H9 (cell line): Measurements from ENCODE around the gene PDE3A. TPM values are rescaled to one million over a fixed set of nuclear protein-coding genes. Genes with fewer than 3 reads are reported as not detected.

Experiments used
- DNase-seq: peaks from one replicate; pipeline ENCODE4 v3.0.0-alpha.2; 2017
- H2AFZ ChIP-seq: one replicate; pipeline ENCODE4 v1.6.1; 2013; ENCODE audit warnings: mild to moderate bottlenecking, low read length, control low read depth, moderate library complexity
- H2AK5ac ChIP-seq: 2 replicates; pipeline ENCODE4 v1.6.1; 2013; ENCODE audit warnings: low read length, control low read depth, mixed read lengths; ENCODE audit not compliant: insufficient read length
- H2BK120ac ChIP-seq: one replicate; pipeline ENCODE4 v1.6.1; 2013; ENCODE audit warnings: low read depth, mild to moderate bottlenecking, low read length, control low read depth, inconsistent platforms; ENCODE audit not compliant: poor library complexity, severe bottlenecking
- H2BK12ac ChIP-seq: 2 replicates; pipeline ENCODE4 v1.6.1; 2013; ENCODE audit warnings: low read length, control low read depth, mixed read lengths, low read depth; ENCODE audit not compliant: insufficient read length
- H2BK15ac ChIP-seq: 2 replicates; pipeline ENCODE4 v1.6.1; 2013; ENCODE audit warnings: low read depth, low read length, control low read depth
- H2BK20ac ChIP-seq: one replicate; pipeline ENCODE4 v1.6.1; 2013; ENCODE audit warnings: low read depth, mild to moderate bottlenecking, low read length, control low read depth, inconsistent platforms; ENCODE audit not compliant: poor library complexity, severe bottlenecking
- H2BK5ac ChIP-seq: 2 replicates; pipeline ENCODE4 v1.6.1; 2013; ENCODE audit warnings: low read length, control low read depth, mixed read lengths; ENCODE audit not compliant: insufficient read length
- H3K14ac ChIP-seq: 2 replicates; pipeline ENCODE4 v1.6.1; 2013; ENCODE audit warnings: low read length, control low read depth; ENCODE audit not compliant: insufficient read depth
- H3K18ac ChIP-seq: 2 replicates; pipeline ENCODE4 v1.6.1; 2013; ENCODE audit warnings: low read depth, mild to moderate bottlenecking, mixed read lengths, low read length, control low read depth; ENCODE audit not compliant: insufficient read length
- H3K23ac ChIP-seq: 2 replicates; pipeline ENCODE4 v1.6.1; 2013; ENCODE audit warnings: low read length, control low read depth, mixed read lengths, low read depth; ENCODE audit not compliant: insufficient read length
- H3K23me2 ChIP-seq: 2 replicates; pipeline ENCODE4 v1.6.1; 2013; ENCODE audit warnings: low read depth, mild to moderate bottlenecking, mixed read lengths, low read length, control low read depth; ENCODE audit not compliant: insufficient read length, poor library complexity, severe bottlenecking
- H3K27ac ChIP-seq: 2 replicates; pipeline ENCODE4 v1.5.1; 2013; ENCODE audit warnings: low read length, control low read depth, mixed read lengths, low read depth; ENCODE audit not compliant: insufficient read length
- H3K27me3 ChIP-seq: 2 replicates; pipeline ENCODE4 v1.6.1; 2013; ENCODE audit warnings: low read length, control low read depth, inconsistent platforms; ENCODE audit not compliant: insufficient read depth
- H3K4ac ChIP-seq: 2 replicates; pipeline ENCODE4 v1.6.1; 2013; ENCODE audit warnings: low read depth, mild to moderate bottlenecking, control low read depth, inconsistent platforms, low read length, moderate library complexity
- H3K4me1 ChIP-seq: 2 replicates; pipeline ENCODE4 v1.6.1; 2013; ENCODE audit warnings: low read length, control low read depth, inconsistent platforms; ENCODE audit not compliant: insufficient read depth
- H3K4me2 ChIP-seq: 2 replicates; pipeline ENCODE4 v1.6.1; 2013; ENCODE audit warnings: low read length, control low read depth, mixed read lengths; ENCODE audit not compliant: insufficient read length, insufficient read depth
- H3K56ac ChIP-seq: 2 replicates; pipeline ENCODE4 v1.6.1; 2013; ENCODE audit warnings: low read depth, mild to moderate bottlenecking, mixed read lengths, low read length, control low read depth; ENCODE audit not compliant: insufficient read length
- H3K79me1 ChIP-seq: 2 replicates; pipeline ENCODE4 v1.6.1; 2013; ENCODE audit warnings: low read depth, mild to moderate bottlenecking, moderate library complexity, low read length, control low read depth, inconsistent platforms; ENCODE audit not compliant: insufficient read depth, poor library complexity, severe bottlenecking
- H3K79me2 ChIP-seq: 2 replicates; pipeline ENCODE4 v1.6.1; 2013; ENCODE audit warnings: low read length, control low read depth, inconsistent platforms; ENCODE audit not compliant: insufficient read depth
- H3K9ac ChIP-seq: 2 replicates; pipeline ENCODE4 v1.6.1; 2013; ENCODE audit warnings: low read length, control low read depth, mixed read lengths; ENCODE audit not compliant: insufficient read length; ENCODE audit errors: extremely low read depth
- H3K9me3 ChIP-seq: one replicate; pipeline ENCODE4 v1.6.1; 2013; ENCODE audit warnings: low read depth, low read length, inconsistent platforms; ENCODE audit not compliant: control insufficient read depth
- H3T11ph ChIP-seq: one replicate; pipeline ENCODE4 v1.6.1; 2013; ENCODE audit warnings: mild to moderate bottlenecking, low read length, control low read depth, inconsistent platforms
- H4K20me1 ChIP-seq: one replicate; pipeline ENCODE4 v1.6.1; 2013; ENCODE audit not compliant: control insufficient read depth, insufficient read length, insufficient read depth
- H4K5ac ChIP-seq: 2 replicates; pipeline ENCODE4 v1.6.1; 2013; ENCODE audit warnings: low read depth, mild to moderate bottlenecking, mixed read lengths, low read length, control low read depth; ENCODE audit not compliant: insufficient read length
- H4K8ac ChIP-seq: replicated peaks from 2 replicates; pipeline ENCODE4 v1.6.1; 2013; ENCODE audit warnings: low read length, control low read depth, mixed read lengths, low read depth; ENCODE audit not compliant: insufficient read length
- H4K91ac ChIP-seq: 2 replicates; pipeline ENCODE4 v1.6.1; 2013; ENCODE audit warnings: low read depth, mild to moderate bottlenecking, moderate library complexity, mixed read lengths, low read length, control low read depth; ENCODE audit not compliant: insufficient read length
- H3K27ac Mint-ChIP-seq, 3 experiments: 2 replicates in 2 of 3; 3 replicates in 1 of 3; pipeline ENCODE4 v1.8.0; 2020 to 2021; ENCODE audit warnings: mixed read lengths in 3 of 3, mild to moderate bottlenecking in 1 of 3, moderate library complexity in 1 of 3
- H3K27me3 Mint-ChIP-seq: 2 replicates; pipeline ENCODE4 v1.8.0; 2021; ENCODE audit warnings: low read depth, mild to moderate bottlenecking, moderate library complexity, mixed read lengths
- H3K36me3 Mint-ChIP-seq, 3 experiments: 2 replicates in 2 of 3; 3 replicates in 1 of 3; pipeline ENCODE4 v1.8.0; 2020 to 2021; ENCODE audit warnings: low read depth in 3 of 3, mixed read lengths in 3 of 3; ENCODE audit not compliant: insufficient read depth in 1 of 3
- H3K4me1 Mint-ChIP-seq, 2 experiments: 2 replicates each; pipeline ENCODE4 v1.8.0; 2020; ENCODE audit warnings: mixed read lengths in 2 of 2
- H3K4me3 Mint-ChIP-seq, 2 experiments: 2 replicates in 1 of 2; 3 replicates in 1 of 2; pipeline ENCODE4 v1.8.0; 2020 to 2021; ENCODE audit warnings: mild to moderate bottlenecking in 2 of 2, mixed read lengths in 2 of 2, moderate library complexity in 1 of 2
- H3K9me3 Mint-ChIP-seq, 2 experiments: 2 replicates in 1 of 2; 3 replicates in 1 of 2; pipeline ENCODE4 v1.8.0; 2020; ENCODE audit warnings: mild to moderate bottlenecking in 2 of 2, mixed read lengths in 2 of 2, moderate library complexity in 1 of 2
- WGBS: extraction: QIAGEN DNeasy Blood & Tissue Kit; methylation state at CpG from one replicate; pipeline ENCODE4 v1.1.7; 2013; ENCODE audit warnings: missing lambda C conversion rate, low lambda C conversion rate, mixed read lengths; ENCODE audit not compliant: insufficient read length; ENCODE audit errors: extremely low coverage; 5-methylcytosine and 5-hydroxymethylcytosine counted together
- total RNA-seq: library from RNA; stranded (reverse); gene quantifications from 2 replicates; pipeline ENCODE4 v1.2.1, GENCODE V29; 2021
- TF ChIP-seq, protein P1 (sequence below): fragments of 200-600 bp; sonication (generic); conservative IDR thresholded peaks from 3 replicates; pipeline ENCODE4 v1.8.0; 2021; ENCODE audit warnings: antibody characterized with exemption, mild to moderate bottlenecking

The PDE3A gene
- total RNA-seq, 1 experiment from 2014 or later, result 3.0 TPM

DNA sequence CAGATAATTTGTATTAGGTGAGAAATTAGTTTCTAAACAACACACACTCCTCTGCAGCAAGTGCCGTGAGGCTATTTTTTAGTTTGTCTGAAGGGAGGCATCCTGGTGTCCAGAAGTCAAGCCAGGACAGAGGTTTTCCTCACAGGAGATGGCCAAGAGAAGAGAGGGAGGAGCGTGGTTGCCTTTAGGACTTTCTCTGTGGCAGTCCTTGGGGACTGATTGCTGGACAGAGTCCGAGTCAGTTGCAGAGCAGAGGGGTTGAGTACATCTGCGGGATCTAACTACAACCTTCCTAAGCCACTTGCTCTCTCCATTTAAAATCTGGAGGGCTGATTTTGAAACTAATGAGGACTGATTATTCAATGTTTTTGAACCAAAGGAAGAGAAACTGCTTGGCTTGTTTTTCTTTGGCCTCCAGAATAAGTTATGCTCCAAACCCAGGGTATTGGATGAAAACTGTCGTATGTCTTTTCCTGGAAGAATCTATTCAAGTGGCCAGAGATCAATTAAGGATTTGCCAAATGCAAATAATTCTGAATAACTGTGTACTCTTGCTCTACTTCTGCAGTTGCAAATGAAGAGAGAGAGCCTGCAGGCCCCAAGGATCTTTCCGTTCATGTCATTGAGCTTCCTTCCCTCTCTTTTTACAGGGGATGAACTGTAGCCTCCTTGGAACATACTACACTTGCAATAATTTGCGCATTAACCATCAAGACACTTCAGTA is 328.0 kb downstream of the PDE3A start:
- H3K27me3 Mint-ChIP-seq, result no peaks in the 10 kb centered on the region
- no CpG with 5 or more reads among the region's 7 CpGs for WGBS
- H4K91ac ChIP-seq, result no peak overlapping the region
- H4K20me1 ChIP-seq, result no peaks in the 10 kb centered on the region
- no peak overlapping the region for H2AFZ ChIP-seq
- no peaks in the 10 kb centered on the region for H3K36me3 Mint-ChIP-seq
- H2BK15ac ChIP-seq, result no peak overlapping the region
- peak; percentile 36 for DNase-seq
- no peaks in the 10 kb centered on the region for H3K79me2 ChIP-seq
- H2BK20ac ChIP-seq, result no peak overlapping the region
- H3T11ph ChIP-seq, result no peak overlapping the region
- H3K56ac ChIP-seq, result no peak overlapping the region
- H3K4ac ChIP-seq, result no peak overlapping the region
- no peaks in the 10 kb centered on the region for H3K23me2 ChIP-seq
- no peak overlapping the region for H2AK5ac ChIP-seq
- no peaks in the 10 kb centered on the region for H3K9me3 Mint-ChIP-seq
- H3K18ac ChIP-seq, result no peak overlapping the region
- H4K5ac ChIP-seq, result no peak overlapping the region
- H3K79me1 ChIP-seq, result no peaks in the 10 kb centered on the region
- H4K8ac ChIP-seq, result no peak overlapping the region
- H3K14ac ChIP-seq, result no peak overlapping the region
- H3K4me1 Mint-ChIP-seq, result peaks cover 24 to 27% of the 10 kb centered on the region in 2 experiments
- TF ChIP-seq, protein P1, sequence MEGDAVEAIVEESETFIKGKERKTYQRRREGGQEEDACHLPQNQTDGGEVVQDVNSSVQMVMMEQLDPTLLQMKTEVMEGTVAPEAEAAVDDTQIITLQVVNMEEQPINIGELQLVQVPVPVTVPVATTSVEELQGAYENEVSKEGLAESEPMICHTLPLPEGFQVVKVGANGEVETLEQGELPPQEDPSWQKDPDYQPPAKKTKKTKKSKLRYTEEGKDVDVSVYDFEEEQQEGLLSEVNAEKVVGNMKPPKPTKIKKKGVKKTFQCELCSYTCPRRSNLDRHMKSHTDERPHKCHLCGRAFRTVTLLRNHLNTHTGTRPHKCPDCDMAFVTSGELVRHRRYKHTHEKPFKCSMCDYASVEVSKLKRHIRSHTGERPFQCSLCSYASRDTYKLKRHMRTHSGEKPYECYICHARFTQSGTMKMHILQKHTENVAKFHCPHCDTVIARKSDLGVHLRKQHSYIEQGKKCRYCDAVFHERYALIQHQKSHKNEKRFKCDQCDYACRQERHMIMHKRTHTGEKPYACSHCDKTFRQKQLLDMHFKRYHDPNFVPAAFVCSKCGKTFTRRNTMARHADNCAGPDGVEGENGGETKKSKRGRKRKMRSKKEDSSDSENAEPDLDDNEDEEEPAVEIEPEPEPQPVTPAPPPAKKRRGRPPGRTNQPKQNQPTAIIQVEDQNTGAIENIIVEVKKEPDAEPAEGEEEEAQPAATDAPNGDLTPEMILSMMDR, result no peak
- no peaks in the 10 kb centered on the region for H3K27me3 ChIP-seq
- no peak overlapping the region for H3K9ac ChIP-seq
- no peaks in the 10 kb centered on the region for H3K9me3 ChIP-seq
- H3K23ac ChIP-seq, result no peak overlapping the region
- H3K27ac ChIP-seq, result no peak overlapping the region
- H3K27ac Mint-ChIP-seq, result peak overlapping the region in 2 of 3 experiments; percentile 83 to 90; a peak in 2 of 7 replicates
- no peak overlapping the region; a peak in 1 of 5 replicates for H3K4me3 Mint-ChIP-seq
- H2BK12ac ChIP-seq, result no peak overlapping the region
- H3K4me2 ChIP-seq, result no peak overlapping the region
- H2BK120ac ChIP-seq, result no peak overlapping the region
- no peaks in the 10 kb centered on the region for H3K4me1 ChIP-seq
- H2BK5ac ChIP-seq, result no peak overlapping the region
